ENCODE data around the gene TOP3A. TPM values are rescaled to one million over a fixed set of nuclear protein-coding genes. Genes with fewer than 3 reads are reported as not detected.

The TOP3A gene
- polyA plus RNA-seq, 1 donor (not counting 4 experiments of a cell fraction or from before 2014, with no cell fraction given): 11.6 TPM

DNA sequence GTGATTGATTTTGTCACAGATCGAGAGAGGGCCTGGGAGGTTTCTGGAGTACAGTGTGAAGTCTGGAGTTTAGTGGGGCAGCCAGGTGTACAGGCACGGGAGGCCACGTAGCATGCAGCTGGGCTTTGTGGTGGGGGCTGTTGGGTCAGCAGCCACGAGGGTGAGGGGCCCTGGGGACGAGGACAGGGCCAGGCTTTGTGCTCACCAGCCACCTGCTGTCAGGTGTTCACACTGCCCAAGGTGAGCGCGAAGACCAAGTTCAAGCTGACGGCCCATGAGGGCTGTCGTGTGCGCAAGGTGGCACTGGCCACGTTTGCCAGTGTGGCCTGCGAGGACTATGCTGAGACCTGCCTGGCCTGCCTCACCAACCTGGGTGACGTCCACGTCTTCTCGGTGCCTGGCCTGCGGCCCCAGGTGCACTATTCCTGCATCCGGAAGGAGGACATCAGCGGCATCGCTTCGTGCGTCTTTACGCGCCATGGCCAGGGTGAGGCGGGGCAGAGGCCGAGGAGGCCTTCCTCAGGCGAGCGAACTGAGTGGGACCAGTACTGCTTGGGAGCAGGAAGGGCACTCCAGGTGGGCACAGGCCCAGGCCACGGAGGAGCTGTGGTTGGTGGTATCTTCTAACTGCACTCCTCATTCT is 73.4 kb downstream of the TOP3A start:
- H3K36me3 ChIP-seq (ENCODE audit: control insufficient read depth in 2 of 2, extremely low read depth in 1 of 2, insufficient read depth in 2 of 2, low read length in 2 of 2): peaks cover 34 to 36% of the 10 kb centered on the region in 2 experiments
- H3K4me3 ChIP-seq (ENCODE audit: control insufficient read depth in 2 of 3, extremely low read depth in 1 of 3, insufficient read depth in 2 of 3, low read depth in 1 of 3, low read length in 3 of 3): no peak overlapping the region
- H3K79me2 ChIP-seq (ENCODE audit: control insufficient read depth, insufficient read depth, low read length): peaks cover under 1% of the 10 kb centered on the region
- H3K9me1 ChIP-seq (ENCODE audit: control insufficient read depth, extremely low read depth, insufficient read depth, low read length): no peaks in the 10 kb centered on the region
- DNase-seq (ENCODE audit: low read depth, low spot score) (no peak), FAIRE-seq (no peak)
- no peak for TF ChIP-seq EZH2 (IDR thresholded peaks at IDR 0.05; ENCODE audit: low read length)
- TF ChIP-seq, protein P1, sequence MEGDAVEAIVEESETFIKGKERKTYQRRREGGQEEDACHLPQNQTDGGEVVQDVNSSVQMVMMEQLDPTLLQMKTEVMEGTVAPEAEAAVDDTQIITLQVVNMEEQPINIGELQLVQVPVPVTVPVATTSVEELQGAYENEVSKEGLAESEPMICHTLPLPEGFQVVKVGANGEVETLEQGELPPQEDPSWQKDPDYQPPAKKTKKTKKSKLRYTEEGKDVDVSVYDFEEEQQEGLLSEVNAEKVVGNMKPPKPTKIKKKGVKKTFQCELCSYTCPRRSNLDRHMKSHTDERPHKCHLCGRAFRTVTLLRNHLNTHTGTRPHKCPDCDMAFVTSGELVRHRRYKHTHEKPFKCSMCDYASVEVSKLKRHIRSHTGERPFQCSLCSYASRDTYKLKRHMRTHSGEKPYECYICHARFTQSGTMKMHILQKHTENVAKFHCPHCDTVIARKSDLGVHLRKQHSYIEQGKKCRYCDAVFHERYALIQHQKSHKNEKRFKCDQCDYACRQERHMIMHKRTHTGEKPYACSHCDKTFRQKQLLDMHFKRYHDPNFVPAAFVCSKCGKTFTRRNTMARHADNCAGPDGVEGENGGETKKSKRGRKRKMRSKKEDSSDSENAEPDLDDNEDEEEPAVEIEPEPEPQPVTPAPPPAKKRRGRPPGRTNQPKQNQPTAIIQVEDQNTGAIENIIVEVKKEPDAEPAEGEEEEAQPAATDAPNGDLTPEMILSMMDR (optimal IDR thresholded peaks at IDR 0.05 in 1 of 3, IDR thresholded peaks at IDR 0.05 in 1 of 3, conservative IDR thresholded peaks at IDR 0.05 in 1 of 3; ENCODE audit: extremely low read depth in 1 of 3, insufficient read depth in 2 of 3, low read length in 3 of 3): peak in 1 of 3 experiments; percentile 8
- no peaks in the 10 kb centered on the region for H3K9me3 ChIP-seq (ENCODE audit: control insufficient read depth, low read depth, low read length)
- peaks cover 9% of the 10 kb centered on the region for H4K20me1 ChIP-seq (ENCODE audit: control insufficient read depth, extremely low read depth, insufficient read depth, low read length)
- dilution Hi-C loops (cut with MboI; ENCODE audit: extremely low pct_ligation_motif_present, low sequenced_read_pairs): no loop called here
- no peak overlapping the region for H3K27ac ChIP-seq (ENCODE audit: control insufficient read depth, insufficient read depth, low read length)
- peaks cover 3% of the 10 kb centered on the region for H3K4me1 ChIP-seq (ENCODE audit: control insufficient read depth, extremely low read depth, insufficient read depth, low read length)
- no peak overlapping the region for H2AFZ ChIP-seq (ENCODE audit: control insufficient read depth, low read length)
- H3K4me2 ChIP-seq (ENCODE audit: control insufficient read depth, extremely low read depth, insufficient read depth, low read depth, low read length): no peak overlapping the region
- H3K27me3 ChIP-seq (ENCODE audit: control insufficient read depth, extremely low read depth, insufficient read depth, low read length): no peaks in the 10 kb centered on the region
- no peak overlapping the region for H3K9ac ChIP-seq (ENCODE audit: control insufficient read depth, extremely low read depth, insufficient read depth, low read length)

DNA sequence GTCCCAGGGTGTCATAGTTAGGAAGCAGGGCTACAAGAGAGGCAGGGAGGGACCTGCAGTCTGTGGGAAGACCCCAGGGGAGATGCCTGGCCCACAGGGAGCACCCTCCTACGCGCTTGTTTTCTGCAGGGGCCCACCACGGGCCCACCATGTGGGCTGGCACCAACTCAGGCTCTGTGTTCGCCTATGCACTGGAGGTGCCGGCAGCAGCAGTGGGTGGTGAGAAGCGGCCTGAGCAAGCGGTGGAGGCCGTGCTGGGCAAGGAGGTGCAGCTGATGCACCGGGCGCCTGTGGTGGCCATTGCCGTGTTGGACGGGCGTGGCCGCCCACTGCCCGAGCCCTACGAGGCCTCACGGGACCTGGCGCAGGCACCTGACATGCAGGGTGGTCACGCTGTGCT is 74.3 kb downstream of the TOP3A start:
- no peaks in the 10 kb centered on the region for H3K9me1 ChIP-seq (ENCODE audit: control insufficient read depth, extremely low read depth, insufficient read depth, low read length)
- H3K36me3 ChIP-seq (ENCODE audit: control insufficient read depth in 2 of 2, extremely low read depth in 1 of 2, insufficient read depth in 2 of 2, low read length in 2 of 2): peaks cover 25 to 28% of the 10 kb centered on the region in 2 experiments
- FAIRE-seq (no peak), DNase-seq (ENCODE audit: low read depth, low spot score) (no peak)
- no peak overlapping the region for H3K4me3 ChIP-seq (ENCODE audit: control insufficient read depth in 2 of 3, extremely low read depth in 1 of 3, insufficient read depth in 2 of 3, low read depth in 1 of 3, low read length in 3 of 3)
- no peak for TF ChIP-seq EZH2 (IDR thresholded peaks at IDR 0.05; ENCODE audit: low read length)
- TF ChIP-seq, protein P1 (optimal IDR thresholded peaks at IDR 0.05 in 1 of 3, IDR thresholded peaks at IDR 0.05 in 1 of 3, conservative IDR thresholded peaks at IDR 0.05 in 1 of 3; ENCODE audit: extremely low read depth in 1 of 3, insufficient read depth in 2 of 3, low read length in 3 of 3): no peak
- H3K27ac ChIP-seq (ENCODE audit: control insufficient read depth, insufficient read depth, low read length): no peak overlapping the region
- dilution Hi-C loops (cut with MboI; ENCODE audit: extremely low pct_ligation_motif_present, low sequenced_read_pairs): no loop called here
- H3K79me2 ChIP-seq (ENCODE audit: control insufficient read depth, insufficient read depth, low read length): no peaks in the 10 kb centered on the region
- no peaks in the 10 kb centered on the region for H3K9me3 ChIP-seq (ENCODE audit: control insufficient read depth, low read depth, low read length)
- no peak overlapping the region for H3K9ac ChIP-seq (ENCODE audit: control insufficient read depth, extremely low read depth, insufficient read depth, low read length)
- peaks cover 2% of the 10 kb centered on the region for H4K20me1 ChIP-seq (ENCODE audit: control insufficient read depth, extremely low read depth, insufficient read depth, low read length)
- H3K27me3 ChIP-seq (ENCODE audit: control insufficient read depth, extremely low read depth, insufficient read depth, low read length): no peaks in the 10 kb centered on the region
- no peak overlapping the region for H2AFZ ChIP-seq (ENCODE audit: control insufficient read depth, low read length)
- no peak overlapping the region for H3K4me2 ChIP-seq (ENCODE audit: control insufficient read depth, extremely low read depth, insufficient read depth, low read depth, low read length)
- H3K4me1 ChIP-seq (ENCODE audit: control insufficient read depth, extremely low read depth, insufficient read depth, low read length): peaks cover 11% of the 10 kb centered on the region

All from keratinocyte (primary cell).